H9 (cell line): ENCODE data around the gene SH3PXD2B. TPM values are rescaled to one million over a fixed set of nuclear protein-coding genes. Genes with fewer than 3 reads are reported as not detected.

Experiments
- DNase-seq: peaks from one replicate; pipeline ENCODE4 v3.0.0-alpha.2; 2017
- H2AFZ ChIP-seq: one replicate; pipeline ENCODE4 v1.6.1; 2013; ENCODE audit warnings: mild to moderate bottlenecking, low read length, control low read depth, moderate library complexity
- H2AK5ac ChIP-seq: 2 replicates; pipeline ENCODE4 v1.6.1; 2013; ENCODE audit warnings: low read length, control low read depth, mixed read lengths; ENCODE audit not compliant: insufficient read length
- H2BK120ac ChIP-seq: one replicate; pipeline ENCODE4 v1.6.1; 2013; ENCODE audit warnings: low read depth, mild to moderate bottlenecking, low read length, control low read depth, inconsistent platforms; ENCODE audit not compliant: poor library complexity, severe bottlenecking
- H2BK12ac ChIP-seq: 2 replicates; pipeline ENCODE4 v1.6.1; 2013; ENCODE audit warnings: low read length, control low read depth, mixed read lengths, low read depth; ENCODE audit not compliant: insufficient read length
- H2BK15ac ChIP-seq: 2 replicates; pipeline ENCODE4 v1.6.1; 2013; ENCODE audit warnings: low read depth, low read length, control low read depth
- H2BK20ac ChIP-seq: one replicate; pipeline ENCODE4 v1.6.1; 2013; ENCODE audit warnings: low read depth, mild to moderate bottlenecking, low read length, control low read depth, inconsistent platforms; ENCODE audit not compliant: poor library complexity, severe bottlenecking
- H2BK5ac ChIP-seq: 2 replicates; pipeline ENCODE4 v1.6.1; 2013; ENCODE audit warnings: low read length, control low read depth, mixed read lengths; ENCODE audit not compliant: insufficient read length
- H3K14ac ChIP-seq: 2 replicates; pipeline ENCODE4 v1.6.1; 2013; ENCODE audit warnings: low read length, control low read depth; ENCODE audit not compliant: insufficient read depth
- H3K18ac ChIP-seq: 2 replicates; pipeline ENCODE4 v1.6.1; 2013; ENCODE audit warnings: low read depth, mild to moderate bottlenecking, mixed read lengths, low read length, control low read depth; ENCODE audit not compliant: insufficient read length
- H3K23ac ChIP-seq: 2 replicates; pipeline ENCODE4 v1.6.1; 2013; ENCODE audit warnings: low read length, control low read depth, mixed read lengths, low read depth; ENCODE audit not compliant: insufficient read length
- H3K23me2 ChIP-seq: 2 replicates; pipeline ENCODE4 v1.6.1; 2013; ENCODE audit warnings: low read depth, mild to moderate bottlenecking, mixed read lengths, low read length, control low read depth; ENCODE audit not compliant: insufficient read length, poor library complexity, severe bottlenecking
- H3K27ac ChIP-seq: 2 replicates; pipeline ENCODE4 v1.5.1; 2013; ENCODE audit warnings: low read length, control low read depth, mixed read lengths, low read depth; ENCODE audit not compliant: insufficient read length
- H3K27me3 ChIP-seq: 2 replicates; pipeline ENCODE4 v1.6.1; 2013; ENCODE audit warnings: low read length, control low read depth, inconsistent platforms; ENCODE audit not compliant: insufficient read depth
- H3K4ac ChIP-seq: 2 replicates; pipeline ENCODE4 v1.6.1; 2013; ENCODE audit warnings: low read depth, mild to moderate bottlenecking, control low read depth, inconsistent platforms, low read length, moderate library complexity
- H3K4me1 ChIP-seq: 2 replicates; pipeline ENCODE4 v1.6.1; 2013; ENCODE audit warnings: low read length, control low read depth, inconsistent platforms; ENCODE audit not compliant: insufficient read depth
- H3K4me2 ChIP-seq: 2 replicates; pipeline ENCODE4 v1.6.1; 2013; ENCODE audit warnings: low read length, control low read depth, mixed read lengths; ENCODE audit not compliant: insufficient read length, insufficient read depth
- H3K56ac ChIP-seq: 2 replicates; pipeline ENCODE4 v1.6.1; 2013; ENCODE audit warnings: low read depth, mild to moderate bottlenecking, mixed read lengths, low read length, control low read depth; ENCODE audit not compliant: insufficient read length
- H3K79me1 ChIP-seq: 2 replicates; pipeline ENCODE4 v1.6.1; 2013; ENCODE audit warnings: low read depth, mild to moderate bottlenecking, moderate library complexity, low read length, control low read depth, inconsistent platforms; ENCODE audit not compliant: insufficient read depth, poor library complexity, severe bottlenecking
- H3K79me2 ChIP-seq: 2 replicates; pipeline ENCODE4 v1.6.1; 2013; ENCODE audit warnings: low read length, control low read depth, inconsistent platforms; ENCODE audit not compliant: insufficient read depth
- H3K9ac ChIP-seq: 2 replicates; pipeline ENCODE4 v1.6.1; 2013; ENCODE audit warnings: low read length, control low read depth, mixed read lengths; ENCODE audit not compliant: insufficient read length; ENCODE audit errors: extremely low read depth
- H3K9me3 ChIP-seq: one replicate; pipeline ENCODE4 v1.6.1; 2013; ENCODE audit warnings: low read depth, low read length, inconsistent platforms; ENCODE audit not compliant: control insufficient read depth
- H3T11ph ChIP-seq: one replicate; pipeline ENCODE4 v1.6.1; 2013; ENCODE audit warnings: mild to moderate bottlenecking, low read length, control low read depth, inconsistent platforms
- H4K20me1 ChIP-seq: one replicate; pipeline ENCODE4 v1.6.1; 2013; ENCODE audit not compliant: control insufficient read depth, insufficient read length, insufficient read depth
- H4K5ac ChIP-seq: 2 replicates; pipeline ENCODE4 v1.6.1; 2013; ENCODE audit warnings: low read depth, mild to moderate bottlenecking, mixed read lengths, low read length, control low read depth; ENCODE audit not compliant: insufficient read length
- H4K8ac ChIP-seq: replicated peaks from 2 replicates; pipeline ENCODE4 v1.6.1; 2013; ENCODE audit warnings: low read length, control low read depth, mixed read lengths, low read depth; ENCODE audit not compliant: insufficient read length
- H4K91ac ChIP-seq: 2 replicates; pipeline ENCODE4 v1.6.1; 2013; ENCODE audit warnings: low read depth, mild to moderate bottlenecking, moderate library complexity, mixed read lengths, low read length, control low read depth; ENCODE audit not compliant: insufficient read length
- H3K27ac Mint-ChIP-seq, 3 experiments: 2 replicates in 2 of 3; 3 replicates in 1 of 3; pipeline ENCODE4 v1.8.0; 2020 to 2021; ENCODE audit warnings: mixed read lengths in 3 of 3, mild to moderate bottlenecking in 1 of 3, moderate library complexity in 1 of 3
- H3K27me3 Mint-ChIP-seq: 2 replicates; pipeline ENCODE4 v1.8.0; 2021; ENCODE audit warnings: low read depth, mild to moderate bottlenecking, moderate library complexity, mixed read lengths
- H3K36me3 Mint-ChIP-seq, 3 experiments: 2 replicates in 2 of 3; 3 replicates in 1 of 3; pipeline ENCODE4 v1.8.0; 2020 to 2021; ENCODE audit warnings: low read depth in 3 of 3, mixed read lengths in 3 of 3; ENCODE audit not compliant: insufficient read depth in 1 of 3
- H3K4me1 Mint-ChIP-seq, 2 experiments: 2 replicates each; pipeline ENCODE4 v1.8.0; 2020; ENCODE audit warnings: mixed read lengths in 2 of 2
- H3K4me3 Mint-ChIP-seq, 2 experiments: 2 replicates in 1 of 2; 3 replicates in 1 of 2; pipeline ENCODE4 v1.8.0; 2020 to 2021; ENCODE audit warnings: mild to moderate bottlenecking in 2 of 2, mixed read lengths in 2 of 2, moderate library complexity in 1 of 2
- H3K9me3 Mint-ChIP-seq, 2 experiments: 2 replicates in 1 of 2; 3 replicates in 1 of 2; pipeline ENCODE4 v1.8.0; 2020; ENCODE audit warnings: mild to moderate bottlenecking in 2 of 2, mixed read lengths in 2 of 2, moderate library complexity in 1 of 2
- CTCF ChIP-seq: fragments of 200-600 bp; sonication (generic); conservative IDR thresholded peaks from 3 replicates; pipeline ENCODE4 v1.8.0; 2021; ENCODE audit warnings: antibody characterized with exemption, mild to moderate bottlenecking
- WGBS: extraction: QIAGEN DNeasy Blood & Tissue Kit; methylation state at CpG from one replicate; pipeline ENCODE4 v1.1.7; 2013; ENCODE audit warnings: missing lambda C conversion rate, low lambda C conversion rate, mixed read lengths; ENCODE audit not compliant: insufficient read length; ENCODE audit errors: extremely low coverage; 5-methylcytosine and 5-hydroxymethylcytosine counted together
- total RNA-seq: library from RNA; stranded (reverse); gene quantifications from 2 replicates; pipeline ENCODE4 v1.2.1, GENCODE V29; 2021

The SH3PXD2B gene
- total RNA-seq, 1 experiment from 2014 or later: 49.0 TPM

- no peak for TF ChIP-seq CTCF
- Histone ChIP-seq H2BK15ac (no peak overlapping the region), H3K23me2 (no peaks in the 10 kb centered on the region), H3K56ac (no peak overlapping the region), H3K4ac (no peak overlapping the region), H3T11ph (no peak overlapping the region), H2BK12ac (no peak overlapping the region), H3K14ac (no peak overlapping the region), H4K5ac (no peak overlapping the region), H3K4me2 (no peak overlapping the region), H3K27ac (no peak overlapping the region), H4K8ac (no peak overlapping the region), H3K27me3 (no peaks in the 10 kb centered on the region), H3K4me1 (no peaks in the 10 kb centered on the region), H3K18ac (no peak overlapping the region), H2AK5ac (no peak overlapping the region), H3K9ac (no peak overlapping the region), H4K20me1 (no peaks in the 10 kb centered on the region), H4K91ac (no peak overlapping the region), H3K9me3 (peaks cover 7% of the 10 kb centered on the region), H2BK120ac (no peak overlapping the region), H3K79me1 (no peaks in the 10 kb centered on the region), H2BK20ac (no peak overlapping the region), H2BK5ac (no peak overlapping the region), H2AFZ (no peak overlapping the region), H3K79me2 (no peaks in the 10 kb centered on the region), H3K23ac (no peak overlapping the region)
- Mint-ChIP-seq H3K36me3 (peaks cover 52 to 72% (median 71%) of the 10 kb centered on the region in 3 experiments), H3K9me3 (peaks cover 16% of the 10 kb centered on the region in 2 experiments), H3K27ac (no peak overlapping the region), H3K4me3 (no peak overlapping the region), H3K27me3 (no peaks in the 10 kb centered on the region), H3K4me1 (no peaks in the 10 kb centered on the region)
- no peak for DNase-seq
- no CpG with 5 or more reads among the region's 6 CpGs for WGBS
Observed at GRCh38 chr5:172374783-172375182, 79.5 kb downstream of the SH3PXD2B start.
